ENCODE results near the gene CDHR5. TPM values are rescaled to one million over a fixed set of nuclear protein-coding genes. Genes with fewer than 3 reads are reported as not detected.

The CDHR5 gene
- total and polyA plus RNA-seq, 2 experiments from 2014 or later, result 0.18 to 0.27 TPM

- H3K9me3 ChIP-seq (ENCODE audit: low read depth), result no peaks in the 10 kb centered on the region
- peak in 1 of 2 donors; percentile 77 for DNase-seq (ENCODE audit: low read depth in 1 of 2, low spot score in 1 of 2)
- no peaks in the 10 kb centered on the region for H3K36me3 ChIP-seq
- H3K4me1 ChIP-seq (ENCODE audit: low read depth), result peaks cover 15% of the 10 kb centered on the region
- peaks cover 2% of the 10 kb centered on the region for H3K27me3 ChIP-seq
- peak overlapping the region; percentile 90 for H3K27ac ChIP-seq
- no peak overlapping the region for H3K4me3 ChIP-seq
- no peak for TF ChIP-seq CTCF (IDR thresholded peaks at IDR 0.05; ENCODE audit: low read depth, low read length)
These were observed 4.5 kb upstream of the CDHR5 start for GRCh38 chr11:629237-629583.

GRCh38 chr11:628056-628455 lies 3.3 kb upstream of the CDHR5 start:
- Histone ChIP-seq H3K36me3 (no peaks in the 10 kb centered on the region), H3K27ac (peak overlapping the region; percentile 90), H3K9me3 (ENCODE audit: low read depth) (no peaks in the 10 kb centered on the region), H3K4me1 (ENCODE audit: low read depth) (peaks cover 15% of the 10 kb centered on the region), H3K4me3 (no peak overlapping the region), H3K27me3 (peaks cover 2% of the 10 kb centered on the region)
- no peak for DNase-seq (ENCODE audit: low read depth in 1 of 2, low spot score in 1 of 2)
- TF ChIP-seq CTCF (IDR thresholded peaks at IDR 0.05; ENCODE audit: low read depth, low read length), result no peak

- H3K27ac ChIP-seq, result no peak overlapping the region
- H3K4me3 ChIP-seq, result no peak overlapping the region
- no peaks in the 10 kb centered on the region for H3K9me3 ChIP-seq (ENCODE audit: low read depth)
- TF ChIP-seq CTCF (IDR thresholded peaks at IDR 0.05; ENCODE audit: low read depth, low read length), result no peak
- H3K27me3 ChIP-seq, result peaks cover 2% of the 10 kb centered on the region
- H3K4me1 ChIP-seq (ENCODE audit: low read depth), result peaks cover 15% of the 10 kb centered on the region
- no peak for DNase-seq (ENCODE audit: low read depth in 1 of 2, low spot score in 1 of 2)
- H3K36me3 ChIP-seq, result no peaks in the 10 kb centered on the region
These were observed 2.5 kb upstream of the CDHR5 start for GRCh38 chr11:627308-627576.

- Histone ChIP-seq H3K4me3 (no peak within 1 kb of the TSS), H3K36me3 (no peaks in the 10 kb centered on the region), H3K27ac (no peak within 1 kb of the TSS), H3K27me3 (peaks cover 2% of the 10 kb centered on the region), H3K4me1 (ENCODE audit: low read depth) (peaks cover 15% of the 10 kb centered on the region), H3K9me3 (ENCODE audit: low read depth) (no peaks in the 10 kb centered on the region)
- no peak for TF ChIP-seq CTCF (IDR thresholded peaks at IDR 0.05; ENCODE audit: low read depth, low read length)
- no peak for DNase-seq (ENCODE audit: low read depth in 1 of 2, low spot score in 1 of 2)
These were observed 1.9 kb upstream of the CDHR5 start, which contains the start of gene SCT for GRCh38 chr11:626475-627307. SCT (minus strand) TSS chr11:627181; CDS start chr11:627143, 38 bp downstream.

GRCh38 chr11:625636-626268 lies 997 bp upstream of the CDHR5 start:
- H3K27ac ChIP-seq, result no peak overlapping the region
- no peak for TF ChIP-seq CTCF (IDR thresholded peaks at IDR 0.05; ENCODE audit: low read depth, low read length)
- H3K4me3 ChIP-seq, result no peak overlapping the region

More at GRCh38 chr11:625636-626268, 997 bp upstream of the CDHR5 start:
- Histone ChIP-seq H3K9me3 (ENCODE audit: low read depth) (no peaks in the 10 kb centered on the region), H3K27me3 (peaks cover 2% of the 10 kb centered on the region), H3K4me1 (ENCODE audit: low read depth) (peaks cover 15% of the 10 kb centered on the region), H3K36me3 (no peaks in the 10 kb centered on the region)
- DNase-seq (ENCODE audit: low read depth in 1 of 2, low spot score in 1 of 2), result no peak

All from cardiac muscle cell (in vitro differentiated cells and primary cell).